Globus pallidus (tissue), 1 donor: ENCODE results near the gene CCR1.
"Not testable (repeated sequence)": the region's sequence is repeated elsewhere in the genome, so short reads cannot be mapped to it uniquely, and the experiment has no call there.

ENCODE experiments used
- DNase-seq: peaks from one replicate; pipeline ENCODE4 v3.0.0-alpha.2; 2015; ENCODE audit warnings: low spot score

CCR1 gene

GRCh38 chr3:46209746-46210470 is 1.8 kb upstream of the CCR1 start:
- DNase-seq = no peak

DNA sequence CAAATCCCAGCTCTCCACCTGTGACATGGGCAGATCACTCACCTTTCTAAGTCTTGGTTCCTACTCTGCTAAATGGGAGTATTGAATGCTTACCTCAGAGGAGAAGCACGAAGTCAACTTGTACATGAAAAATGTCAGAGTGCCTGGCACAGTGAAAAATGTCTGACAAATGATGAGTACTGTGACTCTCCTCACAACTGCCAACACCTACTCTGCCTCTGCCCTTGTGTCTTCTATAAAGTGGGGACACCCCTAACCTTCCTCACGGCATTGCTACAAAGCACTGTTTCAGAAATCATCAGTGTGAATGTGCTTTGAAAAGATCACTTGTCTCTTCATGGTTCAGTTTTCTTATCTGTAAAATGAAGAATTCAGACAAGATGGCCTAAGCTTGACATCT is 940 bp upstream of the CCR1 start:
- DNase-seq = no peak

- DNase-seq = not testable (repeated sequence)
Measured at GRCh38 chr3:46207514-46207913, 599 bp downstream of the CCR1 start.

- no peak for DNase-seq
Measured at GRCh38 chr3:46206282-46207015, 1.7 kb downstream of the CCR1 start.

DNA sequence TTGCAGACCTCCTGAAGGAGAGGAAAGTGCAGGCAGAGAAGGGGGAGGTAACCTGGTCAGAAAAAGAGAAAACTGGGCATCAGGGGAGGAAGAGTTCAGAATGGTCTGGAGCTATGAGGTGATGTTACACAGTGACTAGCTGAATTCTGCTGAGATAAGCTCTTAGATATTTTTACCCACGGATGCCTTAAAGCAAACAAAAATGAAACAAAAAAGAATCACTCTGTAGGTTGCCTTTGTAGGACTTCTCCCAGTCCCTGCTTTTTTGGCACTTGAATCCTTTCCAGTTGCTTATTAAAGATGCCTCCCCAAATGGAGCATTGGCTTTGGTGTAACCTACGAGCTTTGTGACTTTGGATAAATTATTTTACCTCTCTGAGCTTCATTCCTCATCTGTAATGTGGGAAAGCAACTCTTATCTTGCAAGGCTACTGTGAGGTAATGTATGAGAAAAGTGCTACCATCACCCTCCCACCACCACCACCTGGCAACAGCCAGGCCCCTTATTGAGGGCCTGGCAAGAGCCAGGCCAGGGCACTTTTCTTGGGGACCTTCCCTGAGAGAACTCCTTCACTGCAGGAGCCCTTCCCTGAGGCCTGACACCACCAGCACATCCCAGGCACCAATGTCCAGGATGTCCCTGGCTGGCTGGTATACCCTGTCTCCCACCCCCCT is 2.7 kb downstream of the CCR1 start:
- DNase-seq = no peak

GRCh38 chr3:46203681-46204080 is 4.4 kb downstream of the CCR1 start:
- no peak for DNase-seq

GRCh38 chr3:46202535-46202934 is 5.6 kb downstream of the CCR1 start:
- DNase-seq = no peak

DNA sequence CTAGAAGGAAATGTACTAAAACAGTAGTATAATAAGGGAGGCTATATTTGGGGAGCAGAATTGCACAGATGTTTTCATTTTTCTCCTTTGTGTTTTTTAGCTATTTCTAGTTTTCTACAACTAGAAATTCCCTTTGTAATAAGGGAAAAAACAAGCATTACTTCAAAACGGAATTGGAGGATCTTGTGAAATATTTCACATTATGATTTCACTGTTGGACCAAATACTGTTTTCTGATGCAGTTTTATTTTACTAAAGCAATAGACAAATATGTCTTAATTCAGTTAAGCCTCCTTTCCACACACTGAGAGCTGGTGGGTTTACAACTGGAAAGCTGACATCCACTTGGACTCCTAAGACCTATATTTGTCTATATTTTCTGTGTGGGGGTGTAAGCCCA is 7.3 kb downstream of the CCR1 start:
- DNase-seq = no peak

GRCh38 chr3:46200211-46200610 is 7.9 kb downstream of the CCR1 start:
- DNase-seq = peak; percentile 55

DNA sequence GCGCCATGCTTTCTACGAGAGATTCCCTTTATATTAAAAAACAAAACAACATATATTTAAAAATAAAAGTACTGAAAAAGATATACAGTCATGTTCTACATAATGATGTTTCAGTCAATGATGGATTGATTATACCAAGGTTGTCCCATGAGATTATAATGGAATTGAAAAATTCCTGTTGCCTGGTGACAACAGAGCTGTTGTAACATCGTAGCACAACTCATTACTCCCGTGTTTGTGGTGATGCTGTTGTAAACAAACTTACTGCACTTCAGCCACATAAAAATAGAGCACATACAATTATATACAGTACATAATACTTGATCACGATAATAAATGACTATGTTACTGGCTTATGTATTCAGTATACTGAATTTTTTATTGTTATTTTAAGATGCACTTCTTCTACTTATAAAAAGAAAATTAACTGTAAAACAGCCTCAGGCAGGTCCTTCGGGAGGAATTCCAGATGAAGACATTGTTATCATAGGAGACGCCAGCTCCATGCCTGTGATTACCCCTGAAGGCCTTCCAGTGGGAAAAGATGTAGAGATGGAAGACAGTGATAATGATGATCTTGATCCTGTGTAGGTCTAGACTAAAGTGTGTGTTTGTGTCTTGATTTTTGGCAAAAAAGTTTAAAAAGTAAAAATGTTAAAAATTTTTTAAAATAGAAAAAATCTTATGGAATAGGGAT is 11.7 kb downstream of the CCR1 start:
- no peak for DNase-seq

GRCh38 chr3:46194868-46195553 is 13.1 kb downstream of the CCR1 start:
- DNase-seq = no peak

DNA sequence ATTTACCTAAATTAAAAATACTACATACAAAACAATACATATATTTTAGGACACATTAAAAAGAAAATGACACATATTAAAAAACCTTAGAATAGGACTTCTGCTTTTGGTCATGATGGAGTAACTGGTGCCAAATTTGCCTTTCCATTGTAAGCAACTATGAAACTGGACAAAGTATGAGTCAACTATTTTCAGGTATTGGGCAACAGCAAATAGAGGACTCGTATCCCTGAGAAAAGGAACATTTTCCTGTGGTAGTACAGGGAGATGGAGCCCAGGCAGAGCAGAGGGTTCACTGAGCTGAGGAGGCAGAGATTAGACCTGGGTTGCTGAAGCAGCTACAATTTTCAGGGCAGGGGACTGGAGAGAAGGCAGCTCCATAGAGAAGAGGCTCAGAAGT is 14.7 kb downstream of the CCR1 start:
- DNase-seq = no peak

DNA sequence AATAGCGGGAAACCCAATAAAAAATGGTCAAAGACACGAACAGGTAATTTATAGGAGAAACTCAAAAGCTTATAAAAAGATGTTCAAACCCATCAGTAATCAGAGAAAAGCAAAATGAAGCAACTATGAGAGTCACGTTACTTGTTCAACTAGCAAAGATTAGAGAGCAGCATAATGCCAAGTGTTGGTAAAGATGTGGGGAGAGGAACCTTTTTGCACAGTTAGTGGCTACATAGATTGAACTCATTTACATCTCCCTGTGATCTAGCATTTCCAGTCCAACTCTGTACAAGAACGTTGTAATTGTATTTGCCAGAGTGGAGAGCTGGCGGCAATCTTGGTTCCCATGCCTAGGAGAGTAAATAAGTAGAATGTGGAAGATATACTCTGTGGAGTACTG is 15.2 kb downstream of the CCR1 start:
- no peak for DNase-seq

DNA sequence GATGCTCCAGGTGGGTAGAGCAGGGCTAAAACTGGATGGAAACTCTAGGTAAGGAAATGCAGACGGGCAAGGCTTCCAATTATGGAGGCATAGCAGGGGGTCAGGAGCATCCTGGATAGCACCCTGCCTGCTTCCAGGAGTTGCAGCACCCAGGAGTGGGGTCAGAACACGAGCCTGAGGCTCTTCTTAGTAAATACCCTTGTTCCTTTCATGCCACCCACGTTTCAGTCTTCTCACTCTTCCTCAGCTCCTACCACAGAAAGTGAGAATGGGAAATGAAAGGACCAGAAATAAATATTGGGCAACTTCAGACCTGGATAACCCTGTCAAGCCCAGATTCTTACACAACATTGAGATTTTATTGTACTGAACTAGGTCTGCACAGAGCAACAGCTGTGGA is 16.4 kb downstream of the CCR1 start:
- peak; percentile 54 for DNase-seq

DNA sequence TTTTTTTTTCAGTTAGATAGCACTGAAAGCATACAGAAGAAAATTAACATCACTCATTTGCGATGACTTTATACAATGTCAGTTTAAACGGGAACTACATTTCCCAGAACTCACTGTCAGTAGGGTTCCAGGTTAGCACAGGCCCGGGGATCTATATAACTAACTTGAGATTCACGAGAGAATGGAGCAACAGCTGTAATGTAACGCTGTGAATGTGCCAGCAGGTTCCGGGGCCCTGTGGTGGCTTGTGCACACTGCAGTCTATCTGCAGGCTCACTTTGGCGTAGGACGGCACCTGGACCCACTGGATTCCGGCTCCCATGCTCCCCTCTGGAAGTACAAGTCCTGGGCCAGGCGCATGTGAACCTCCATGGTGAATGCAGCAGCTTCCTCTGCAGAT is 19.4 kb downstream of the CCR1 start:
- no peak for DNase-seq

GRCh38 chr3:46187876-46188275 is 20.2 kb downstream of the CCR1 start:
- DNase-seq = no peak

- DNase-seq = no peak
Measured at GRCh38 chr3:46187341-46187700, 20.8 kb downstream of the CCR1 start.

DNA sequence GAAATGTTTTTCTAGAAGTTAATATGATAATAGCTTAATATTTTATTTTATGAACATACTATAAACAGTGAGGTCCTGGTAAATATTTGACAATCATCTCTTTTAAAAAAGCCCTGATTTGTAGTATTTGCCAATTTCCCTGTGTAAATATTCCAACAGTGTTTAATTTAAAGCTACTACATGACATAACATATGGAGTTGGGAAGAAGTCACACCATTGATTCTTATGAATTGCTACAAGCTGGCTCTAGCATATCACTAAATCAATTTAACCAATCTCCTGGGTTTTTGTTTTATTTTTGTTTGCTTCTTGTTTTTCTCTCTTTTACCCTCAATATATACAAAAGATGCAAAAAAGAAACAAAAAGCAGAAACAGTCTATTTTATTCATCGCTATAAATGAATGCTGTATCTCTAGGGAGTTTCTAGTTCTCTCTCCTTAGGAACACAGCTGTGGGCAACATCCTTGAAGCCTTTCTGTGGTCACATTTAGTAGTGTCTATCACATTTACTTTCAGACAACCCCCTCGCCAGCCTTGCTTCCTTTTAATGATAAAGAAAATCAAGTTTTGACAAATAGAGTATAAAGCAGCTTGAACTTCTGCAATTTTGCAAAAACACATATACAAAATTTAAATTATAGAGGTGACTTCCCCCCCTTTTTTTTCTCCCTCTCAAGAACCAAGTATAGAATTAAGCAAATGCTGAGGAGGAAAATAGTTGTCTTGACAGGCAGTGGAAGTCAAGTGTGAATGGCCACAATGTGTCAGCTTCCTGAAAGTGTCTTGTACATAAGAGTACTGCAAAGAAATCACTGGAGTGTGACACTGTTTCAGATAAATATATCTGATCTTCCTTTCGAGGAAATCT is 21.4 kb downstream of the CCR1 start:
- DNase-seq = no peak

GRCh38 chr3:46184469-46184868 is 23.6 kb downstream of the CCR1 start:
- DNase-seq = no peak

DNA sequence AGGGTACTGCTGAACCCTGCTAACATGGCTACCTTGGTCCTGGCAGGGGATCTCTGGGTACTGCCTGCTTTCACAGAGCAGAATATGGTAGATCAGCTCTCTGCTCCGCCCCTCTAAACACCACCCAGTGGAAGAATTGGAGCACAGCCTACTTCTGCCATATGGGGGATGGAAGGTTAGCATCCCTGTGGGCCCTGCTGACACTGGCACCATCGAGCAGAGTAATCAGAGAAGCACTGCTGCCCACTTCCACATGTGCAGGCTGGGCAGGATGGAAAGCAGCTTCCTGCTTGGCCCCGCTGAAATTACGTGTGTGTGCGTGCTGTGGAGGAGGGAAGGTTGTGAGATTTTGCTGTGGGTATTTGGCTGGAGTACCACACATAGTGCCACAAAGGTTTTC is 24.8 kb downstream of the CCR1 start:
- DNase-seq = no peak
